Muscle layer of duodenum (tissue), 2 donors: ENCODE results near the gene C2orf76.

Experiments
- H3K27ac ChIP-seq: one replicate; pipeline ENCODE4 v1.7.0; 2013; ENCODE audit warnings: mild to moderate bottlenecking, low read length
- H3K27me3 ChIP-seq: one replicate; pipeline ENCODE4 v1.7.0; 2013; ENCODE audit warnings: low read depth, mild to moderate bottlenecking, control low read depth, low read length
- H3K36me3 ChIP-seq, 2 donors: one replicate each; pipeline ENCODE4 v1.7.0; 2013; ENCODE audit warnings: low read length in 2 of 2, control low read depth in 1 of 2, mild to moderate bottlenecking in 1 of 2; ENCODE audit not compliant: insufficient read depth in 2 of 2, control insufficient read depth in 1 of 2
- H3K4me1 ChIP-seq, 2 donors: one replicate each; pipeline ENCODE4 v1.7.0; 2013; ENCODE audit warnings: low read length in 2 of 2, mild to moderate bottlenecking in 2 of 2, control low read depth in 1 of 2, moderate library complexity in 1 of 2; ENCODE audit not compliant: insufficient read depth in 2 of 2, control insufficient read depth in 1 of 2
- H3K4me3 ChIP-seq, 2 donors: one replicate each; pipeline ENCODE4 v1.7.0; 2013; ENCODE audit warnings: low read length in 2 of 2, low read depth in 1 of 2, mild to moderate bottlenecking in 1 of 2
- H3K9me3 ChIP-seq, 2 donors: one replicate each; pipeline ENCODE4 v1.7.0; 2013; ENCODE audit warnings: low read length in 2 of 2, control low read depth in 1 of 2, mild to moderate bottlenecking in 1 of 2; ENCODE audit not compliant: control insufficient read depth in 1 of 2
- donor health status: healthy.

C2orf76 gene

DNA sequence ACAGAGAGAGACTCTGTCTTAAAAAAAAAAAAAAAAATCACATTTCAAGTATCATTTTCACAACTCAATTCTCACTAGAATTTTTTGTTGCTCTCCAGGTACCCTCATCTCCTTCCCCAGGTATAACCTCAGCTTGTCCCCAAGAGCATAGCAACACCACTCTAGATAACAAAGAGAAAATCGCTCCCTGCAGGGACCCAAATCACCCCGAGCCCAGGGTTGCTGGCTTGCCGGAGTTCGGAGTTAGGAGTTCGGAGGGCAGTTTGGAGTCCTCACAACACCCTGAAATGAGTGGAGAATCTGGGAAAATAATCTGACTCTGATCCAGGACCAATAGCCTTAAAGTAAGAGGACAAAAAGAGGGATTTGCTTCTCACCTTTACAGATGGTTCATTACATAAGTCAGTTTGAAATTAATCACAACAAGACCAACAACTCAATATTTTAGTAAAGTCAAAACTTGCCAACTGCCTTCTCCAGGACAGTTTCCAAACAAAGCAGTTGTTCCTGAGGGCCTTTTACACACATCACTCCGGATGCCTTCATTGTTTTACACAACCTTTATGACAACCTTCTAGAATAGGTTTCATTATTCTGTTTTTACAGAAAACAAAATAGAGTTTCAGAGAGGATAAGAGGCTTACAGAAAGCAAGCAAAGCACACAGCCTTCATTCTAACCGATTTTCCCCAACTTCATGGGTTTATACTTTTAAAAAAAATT, 59.1 kb downstream of the C2orf76 start:
- Histone ChIP-seq H3K27me3 (no peaks in the 10 kb centered on the region), H3K4me3 (no peak overlapping the region), H3K4me1 (no peaks in the 10 kb centered on the region), H3K36me3 (no peaks in the 10 kb centered on the region), H3K27ac (no peak overlapping the region), H3K9me3 (no peaks in the 10 kb centered on the region)

DNA sequence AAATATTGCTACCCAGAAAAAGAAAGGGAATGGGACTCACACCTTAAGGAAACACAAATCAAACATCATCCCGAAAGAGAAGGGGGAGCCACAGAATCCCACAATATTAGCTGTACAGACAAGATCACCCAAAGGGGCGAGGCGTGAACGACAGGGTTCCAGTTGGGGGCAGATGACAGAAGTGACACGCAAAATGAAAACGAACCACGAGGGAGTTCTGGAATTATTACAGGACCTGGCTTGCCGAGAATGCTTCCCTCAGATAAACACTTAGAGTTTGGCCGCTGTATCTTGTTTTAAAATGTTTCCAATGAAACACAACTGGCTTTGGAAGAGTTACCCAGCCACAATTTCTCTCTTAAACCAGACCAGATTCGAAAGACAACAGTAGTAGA, 60.4 kb downstream of the C2orf76 start:
- no peak overlapping the region for H3K27ac ChIP-seq
- no peaks in the 10 kb centered on the region for H3K36me3 ChIP-seq
- no peaks in the 10 kb centered on the region for H3K27me3 ChIP-seq
- no peak overlapping the region for H3K4me3 ChIP-seq
- H3K4me1 ChIP-seq, result no peaks in the 10 kb centered on the region
- H3K9me3 ChIP-seq, result no peaks in the 10 kb centered on the region

DNA sequence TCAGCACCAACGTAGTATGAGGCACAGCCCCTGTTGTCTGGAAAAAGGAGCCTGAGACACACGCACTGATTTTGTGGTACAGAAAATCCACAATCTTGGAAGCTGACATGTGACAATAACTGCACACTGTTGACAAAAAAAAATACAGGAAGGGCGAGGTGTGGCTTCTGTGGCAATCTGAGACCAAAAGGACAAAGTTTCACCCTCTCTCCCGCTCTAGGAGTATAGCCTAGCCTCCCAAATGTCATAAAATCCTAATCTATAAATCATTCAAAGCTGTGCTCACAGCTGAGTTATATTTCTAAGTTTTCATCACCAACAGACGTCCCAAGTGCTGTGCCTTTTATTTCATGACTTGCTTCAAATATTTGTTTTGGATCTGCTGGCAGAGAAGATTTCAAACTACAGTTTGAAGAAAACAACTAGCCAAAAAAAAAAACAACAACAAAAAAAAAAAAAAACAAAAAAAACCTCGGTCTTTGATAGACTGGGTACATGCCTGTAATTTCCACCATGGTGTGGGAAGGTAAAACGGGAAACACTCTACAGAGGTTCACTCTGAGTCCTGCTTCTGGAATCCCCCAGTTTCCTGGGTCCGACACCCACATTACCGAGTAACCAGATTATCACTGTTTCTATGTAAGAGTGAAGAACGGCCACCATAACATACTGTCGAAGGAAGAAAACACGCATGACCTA, 61.0 kb downstream of the C2orf76 start:
- Histone ChIP-seq H3K9me3 (no peaks in the 10 kb centered on the region), H3K27ac (no peak overlapping the region), H3K36me3 (no peaks in the 10 kb centered on the region), H3K4me1 (no peaks in the 10 kb centered on the region), H3K27me3 (no peaks in the 10 kb centered on the region), H3K4me3 (no peak overlapping the region)

DNA sequence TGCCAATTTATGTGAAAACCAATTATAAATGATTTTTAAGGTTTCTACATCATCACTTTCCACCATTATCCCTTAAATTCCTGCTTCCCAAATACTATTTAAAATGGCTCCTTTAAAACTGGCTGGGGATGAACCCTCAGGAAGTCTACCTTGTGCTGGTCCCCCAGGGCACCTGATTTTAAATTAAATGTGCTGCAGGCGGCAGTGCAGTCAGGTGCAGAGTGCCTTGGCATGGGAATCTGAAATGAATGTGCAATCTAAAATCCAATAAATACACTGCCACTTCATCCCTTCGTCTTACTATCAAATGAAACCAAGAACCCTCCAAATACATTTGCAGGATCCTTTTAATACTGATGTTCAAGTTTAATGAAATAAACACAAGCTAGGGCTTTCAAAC, 61.8 kb downstream of the C2orf76 start:
- no peaks in the 10 kb centered on the region for H3K27me3 ChIP-seq
- H3K36me3 ChIP-seq, result no peaks in the 10 kb centered on the region
- H3K4me3 ChIP-seq, result no peak overlapping the region
- H3K4me1 ChIP-seq, result no peaks in the 10 kb centered on the region
- no peak overlapping the region for H3K27ac ChIP-seq
- H3K9me3 ChIP-seq, result no peaks in the 10 kb centered on the region

DNA sequence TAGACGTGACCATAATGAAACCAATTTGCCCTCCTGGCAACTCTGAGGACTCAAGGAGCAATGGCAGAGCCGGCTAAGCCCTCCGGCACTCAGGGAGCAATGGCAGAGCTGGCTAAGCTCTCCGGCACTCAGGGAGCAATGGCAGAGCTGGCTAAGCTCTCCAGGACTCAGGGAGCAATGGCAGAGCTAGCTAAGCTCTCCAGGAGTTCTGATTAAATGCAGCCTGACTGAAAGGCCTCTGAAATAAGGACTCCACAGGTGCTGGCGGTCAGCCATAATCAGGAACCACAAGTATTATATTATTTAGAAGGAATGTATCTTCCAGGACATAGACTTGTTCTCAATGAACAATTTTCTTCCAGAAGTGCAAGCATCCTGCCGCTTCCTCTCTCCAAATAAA, 65.2 kb downstream of the C2orf76 start:
- H3K36me3 ChIP-seq, result peaks cover 0 to 4% of the 10 kb centered on the region in 2 donors
- no peaks in the 10 kb centered on the region for H3K27me3 ChIP-seq
- H3K9me3 ChIP-seq, result no peaks in the 10 kb centered on the region
- H3K27ac ChIP-seq, result no peak overlapping the region
- H3K4me1 ChIP-seq, result no peaks in the 10 kb centered on the region
- H3K4me3 ChIP-seq, result no peak overlapping the region

DNA sequence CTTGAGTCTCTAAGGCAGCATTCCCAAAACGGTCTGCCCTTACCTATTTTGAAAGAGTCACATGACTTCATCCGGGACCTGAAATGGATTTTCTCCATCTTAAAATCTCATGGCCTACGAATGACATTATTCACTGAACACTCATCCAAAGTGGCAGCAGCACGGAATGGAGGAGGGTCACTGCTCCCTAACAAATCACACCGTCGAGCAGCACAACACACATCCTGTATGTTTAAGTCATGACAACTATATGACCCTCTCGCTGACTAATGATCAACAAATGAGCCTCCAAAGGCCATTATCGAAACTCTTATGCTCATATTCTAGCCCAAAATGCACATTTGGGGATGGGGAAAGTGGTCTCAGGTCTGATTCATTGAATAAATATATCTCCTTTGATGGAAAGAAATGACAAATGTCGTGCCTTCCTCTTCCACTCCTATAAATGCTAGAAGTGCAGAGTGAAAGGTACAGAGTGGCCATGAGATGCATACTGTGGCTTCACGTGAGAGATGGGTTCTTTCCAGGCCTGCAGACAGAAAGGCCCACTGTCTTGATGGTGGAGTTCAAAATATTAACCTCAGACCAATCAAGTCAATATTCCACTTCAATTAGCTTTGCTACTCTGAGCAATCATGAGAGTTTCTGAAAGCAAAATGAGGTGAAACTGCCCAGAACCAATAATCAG, 70.8 kb downstream of the C2orf76 start:
- no peak overlapping the region for H3K27ac ChIP-seq
- H3K4me3 ChIP-seq, result no peak overlapping the region
- H3K9me3 ChIP-seq, result no peaks in the 10 kb centered on the region
- no peaks in the 10 kb centered on the region for H3K27me3 ChIP-seq
- H3K36me3 ChIP-seq, result peaks cover 0 to 4% of the 10 kb centered on the region in 2 donors
- H3K4me1 ChIP-seq, result peaks cover 0 to 5% of the 10 kb centered on the region in 2 donors

DNA sequence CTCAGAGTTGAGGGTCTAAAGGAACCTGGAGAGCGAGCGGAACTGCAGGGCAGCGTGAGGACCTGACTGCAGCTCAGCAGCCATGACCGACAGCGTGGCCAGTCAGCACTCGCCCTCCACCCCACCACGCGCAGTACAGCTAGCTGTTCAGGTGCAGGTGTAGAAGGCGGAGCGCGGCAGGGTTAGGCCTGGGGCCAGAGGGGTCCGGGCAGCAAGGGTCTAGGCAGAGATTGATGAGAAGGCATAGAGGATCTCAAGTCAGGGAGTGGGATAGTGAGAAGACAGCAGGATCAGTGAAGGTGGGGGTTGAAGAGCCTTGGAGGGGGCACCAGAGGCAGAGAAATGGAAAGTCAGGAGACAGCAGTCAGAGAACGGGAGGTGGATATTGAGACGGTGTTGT, 72.0 kb downstream of the C2orf76 start:
- Histone ChIP-seq H3K9me3 (no peaks in the 10 kb centered on the region), H3K4me3 (no peak overlapping the region), H3K27ac (no peak overlapping the region), H3K36me3 (peaks cover 0 to 4% of the 10 kb centered on the region in 2 donors), H3K4me1 (peaks cover 0 to 9% of the 10 kb centered on the region in 2 donors), H3K27me3 (no peaks in the 10 kb centered on the region)

DNA sequence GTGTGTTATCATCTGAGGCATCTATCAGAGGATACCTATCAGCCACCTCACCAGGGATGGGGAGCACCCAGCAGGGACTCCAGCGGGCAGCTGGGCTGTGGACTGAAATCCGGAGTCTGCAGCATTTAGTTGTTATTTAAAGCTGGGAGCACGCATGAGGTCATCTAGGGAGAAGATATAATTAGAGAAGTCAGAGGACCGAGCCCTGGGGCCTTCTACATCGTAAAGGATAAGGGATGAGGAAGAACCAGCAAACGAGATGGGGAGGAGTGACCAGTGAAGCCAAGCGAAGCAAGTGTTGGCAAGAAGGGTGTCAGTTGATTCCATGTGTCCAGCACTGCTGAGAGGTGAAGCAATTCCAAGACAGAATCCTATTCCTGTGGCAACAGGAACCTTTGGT, 72.7 kb downstream of the C2orf76 start:
- Histone ChIP-seq H3K9me3 (no peaks in the 10 kb centered on the region), H3K27me3 (no peaks in the 10 kb centered on the region), H3K4me3 (no peak overlapping the region), H3K4me1 (peaks cover 0 to 10% of the 10 kb centered on the region in 2 donors), H3K27ac (no peak overlapping the region), H3K36me3 (peaks cover 0 to 4% of the 10 kb centered on the region in 2 donors)

DNA sequence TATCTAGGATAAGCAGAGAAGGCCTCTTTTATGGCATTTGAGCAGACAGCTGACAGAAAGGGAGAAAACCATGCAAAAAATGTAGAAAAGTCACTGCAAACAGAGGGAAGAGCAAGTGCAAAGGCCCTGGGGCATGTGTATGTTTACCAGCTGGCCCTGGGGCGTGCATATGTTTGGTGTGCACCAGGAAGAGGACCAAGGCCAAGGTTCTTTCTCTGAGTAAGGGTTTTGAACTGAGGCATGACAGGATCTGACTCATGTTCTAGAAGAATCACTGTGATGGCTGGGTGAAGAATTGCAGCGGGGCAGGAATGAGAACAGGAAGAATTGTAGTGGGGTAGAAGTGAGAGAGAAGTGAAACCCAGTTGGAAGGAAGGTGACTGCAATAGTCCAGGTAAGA, 73.4 kb downstream of the C2orf76 start:
- Histone ChIP-seq H3K27ac (no peak overlapping the region), H3K4me3 (no peak overlapping the region), H3K4me1 (peaks cover 0 to 10% of the 10 kb centered on the region in 2 donors), H3K36me3 (peaks cover 0 to 4% of the 10 kb centered on the region in 2 donors), H3K9me3 (no peaks in the 10 kb centered on the region), H3K27me3 (no peaks in the 10 kb centered on the region)

DNA sequence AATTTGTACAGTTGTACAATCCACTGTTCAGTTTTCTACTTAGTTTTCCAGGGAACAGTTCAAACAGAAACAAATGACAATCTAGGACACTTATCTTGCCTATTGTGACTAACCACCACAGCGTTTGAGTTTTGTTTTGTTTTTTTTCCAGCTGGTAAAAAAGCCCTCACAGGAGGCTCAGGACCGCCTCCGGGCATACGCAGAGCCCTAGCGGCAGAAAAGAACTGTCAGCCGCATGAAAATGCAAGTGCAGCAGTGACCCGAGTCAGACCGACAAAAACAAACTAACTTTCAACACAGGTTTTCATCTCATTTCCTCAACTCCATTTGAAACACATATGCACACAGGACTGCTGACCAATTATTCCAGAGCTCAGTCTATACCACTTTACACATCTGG, 74.4 kb downstream of the C2orf76 start:
- H3K4me1 ChIP-seq, result peaks cover 0 to 10% of the 10 kb centered on the region in 2 donors
- no peak overlapping the region for H3K4me3 ChIP-seq
- no peak overlapping the region for H3K27ac ChIP-seq
- H3K9me3 ChIP-seq, result no peaks in the 10 kb centered on the region
- peaks cover 0 to 4% of the 10 kb centered on the region in 2 donors for H3K36me3 ChIP-seq
- no peaks in the 10 kb centered on the region for H3K27me3 ChIP-seq

DNA sequence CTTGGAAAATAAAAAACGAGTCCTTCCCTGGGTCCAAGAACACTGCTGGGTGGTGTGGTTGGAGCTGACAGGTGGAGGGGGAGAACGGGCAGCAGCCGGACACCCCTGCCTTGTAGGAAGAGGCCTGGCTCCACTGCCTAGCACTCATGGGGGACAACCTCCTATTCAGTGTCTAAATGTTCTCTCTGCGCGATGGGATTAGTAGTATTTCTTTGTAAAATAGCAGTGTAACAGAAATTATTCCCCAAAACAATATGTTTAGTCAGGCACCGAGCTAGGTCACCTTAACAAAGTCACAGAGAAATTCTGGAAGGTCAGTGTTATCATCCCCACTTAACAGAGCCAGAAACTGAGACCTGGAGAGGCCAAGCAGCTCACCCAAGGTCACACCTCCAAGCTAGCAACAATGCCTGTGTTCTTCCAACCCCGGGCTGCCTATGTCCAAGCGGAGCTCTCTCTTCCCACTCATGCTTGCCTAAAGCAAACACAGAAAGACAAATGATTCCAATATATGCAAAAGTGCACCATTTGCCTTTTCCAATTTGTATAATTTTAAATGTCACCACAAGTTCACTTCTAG, 75.0 kb downstream of the C2orf76 start:
- H3K36me3 ChIP-seq, result peaks cover 0 to 2% of the 10 kb centered on the region in 2 donors
- H3K4me1 ChIP-seq, result peaks cover 0 to 10% of the 10 kb centered on the region in 2 donors
- no peak overlapping the region for H3K27ac ChIP-seq
- H3K4me3 ChIP-seq, result no peak overlapping the region
- H3K9me3 ChIP-seq, result no peaks in the 10 kb centered on the region
- no peaks in the 10 kb centered on the region for H3K27me3 ChIP-seq
